ENCODE results near the gene NCAN. TPM values are rescaled to one million over a fixed set of nuclear protein-coding genes. Genes with fewer than 3 reads are reported as not detected.
"Not testable (repeated sequence)": the region's sequence is repeated elsewhere in the genome, so short reads cannot be mapped to it uniquely, and the experiment has no call there.

The NCAN gene
- total and polyA plus RNA-seq, 11 donors = not detected

GRCh38 chr19:19240476-19240875, 28.7 kb downstream of the NCAN start:
- intact Hi-C loops (cut with DNase I) = no loop called here
- no peak for ATAC-seq
- peaks cover 0 to 15% (median 3%) of the 10 kb centered on the region in 9 donors for H3K27me3 ChIP-seq

GRCh38 chr19:19250196-19250801, 38.5 kb downstream of the NCAN start:
- DNase-seq (no peak), ATAC-seq (no peak)
- H3K4me3 ChIP-seq = no peak overlapping the region
- WGBS, 4 donors = 43 to 53% (median 48%) methylated on average over 5 of the region's 5 CpGs
- H3K4me1 ChIP-seq = no peaks in the 10 kb centered on the region
- intact Hi-C loops (cut with DNase I) = no loop called here
- H3K27ac ChIP-seq = no peak overlapping the region
- no peaks in the 10 kb centered on the region for H3K9me3 ChIP-seq
- peaks cover 0 to 49% (median 7%) of the 10 kb centered on the region in 9 donors for H3K27me3 ChIP-seq
- H3K36me3 ChIP-seq = no peaks in the 10 kb centered on the region
- TF ChIP-seq POLR2A (IDR thresholded peaks at IDR 0.05) (no peak), CTCF (IDR thresholded peaks at IDR 0.05) (no peak)

More at GRCh38 chr19:19240476-19240875, 28.7 kb downstream of the NCAN start:
- peaks cover 0 to 11% (median 2%) of the 10 kb centered on the region in 12 donors for H3K9me3 ChIP-seq
- no peak for DNase-seq
- 79 to 85% (median 82%) methylated on average over 9 of the region's 9 CpGs for WGBS, 4 donors
- TF ChIP-seq POLR2A (IDR thresholded peaks at IDR 0.05) (no peak), CTCF (IDR thresholded peaks at IDR 0.05) (no peak)
- H3K4me1 ChIP-seq = no peaks in the 10 kb centered on the region
- H3K4me3 ChIP-seq = no peak overlapping the region
- no peak overlapping the region for H3K27ac ChIP-seq
- H3K36me3 ChIP-seq = no peaks in the 10 kb centered on the region

- H3K9me3 ChIP-seq; H3K4me1 ChIP-seq; intact Hi-C loops (cut with DNase I); H3K27ac ChIP-seq; DNase-seq; ATAC-seq; H3K4me3 ChIP-seq; H3K36me3 ChIP-seq: not testable (repeated sequence)
- peaks cover 0 to 78% (median 19%) of the 10 kb centered on the region in 9 donors for H3K27me3 ChIP-seq
- WGBS, 4 donors = 83 to 90% (median 88%) methylated on average over 6 of the region's 6 CpGs
Measured at GRCh38 chr19:19253409-19253808, 41.7 kb downstream of the NCAN start.

- WGBS, 4 donors = 53 to 68% (median 56%) methylated on average over 17 of the region's 17 CpGs
- H3K27me3 ChIP-seq = peaks cover 5 to 89% (median 30%) of the 10 kb centered on the region in 9 donors
Measured at GRCh38 chr19:19256072-19256969, 44.6 kb downstream of the NCAN start.

More at GRCh38 chr19:19256072-19256969, 44.6 kb downstream of the NCAN start:
- Histone ChIP-seq H3K4me1 (peaks cover 0 to 6% (median 0%) of the 10 kb centered on the region in 12 donors), H3K27ac (no peak overlapping the region), H3K4me3 (no peak overlapping the region), H3K36me3 (no peaks in the 10 kb centered on the region), H3K9me3 (peaks cover 0 to 8% (median 0%) of the 10 kb centered on the region in 12 donors)
- intact Hi-C loops (cut with DNase I) = no loop called here
- DNase-seq (no peak), ATAC-seq (no peak)
- TF ChIP-seq POLR2A (IDR thresholded peaks at IDR 0.05) (no peak), CTCF (IDR thresholded peaks at IDR 0.05) (no peak)
